EL (cell line): ENCODE measurements around the gene DRD4.

Source experiments
- DNase-seq: peaks from one replicate; pipeline ENCODE4 v3.0.0-alpha.2; 2016

Gene DRD4

DNA sequence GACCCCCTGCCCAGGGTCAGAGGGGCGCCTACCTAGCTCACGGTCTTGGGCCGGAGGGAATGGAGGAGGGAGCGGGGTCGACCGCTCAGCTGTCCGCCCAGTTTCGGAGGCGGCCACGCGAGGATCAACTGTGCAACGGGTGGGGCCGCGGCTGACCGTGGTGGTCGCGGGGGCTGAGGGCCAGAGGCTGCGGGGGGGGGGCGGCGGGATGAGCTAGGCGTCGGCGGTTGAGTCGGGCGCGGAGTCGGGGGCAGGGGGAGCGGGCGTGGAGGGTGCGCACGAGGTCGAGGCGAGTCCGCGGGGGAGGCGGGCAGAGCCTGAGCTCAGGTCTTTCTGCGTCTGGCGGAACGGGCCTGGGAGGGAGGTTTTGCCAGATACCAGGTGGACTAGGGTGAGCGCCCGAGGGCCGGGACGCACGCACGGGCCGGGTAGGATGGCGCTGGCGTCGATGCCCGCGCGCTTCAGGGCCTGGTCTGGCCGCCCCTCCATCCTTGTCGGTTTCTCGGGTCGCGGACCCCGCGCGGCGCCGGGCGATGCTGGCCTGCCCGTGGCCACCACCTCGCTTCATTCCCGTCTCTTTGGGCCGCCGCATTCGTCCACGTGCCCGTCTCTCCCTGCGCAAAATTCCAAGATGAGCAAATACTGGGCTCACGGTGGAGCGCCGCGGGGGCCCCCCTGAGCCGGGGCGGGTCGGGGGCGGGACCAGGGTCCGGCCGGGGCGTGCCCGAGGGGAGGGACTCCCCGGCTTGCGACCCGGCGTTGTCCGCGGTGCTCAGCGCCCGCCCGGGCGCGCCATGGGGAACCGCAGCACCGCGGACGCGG, at the start of gene DRD4:
DRD4 (plus strand) TSS at position 759 of the 822 bp plus-strand sequence; CDS start at position 795, 36 bp downstream.
- DNase-seq, result peak; percentile 36

- no peak for DNase-seq
Measured at GRCh38 chr11:587546-587945, 49.5 kb upstream of the DRD4 start.

GRCh38 chr11:587978-588380, 49.1 kb upstream of the DRD4 start:
- peak; percentile 79 for DNase-seq

DNA sequence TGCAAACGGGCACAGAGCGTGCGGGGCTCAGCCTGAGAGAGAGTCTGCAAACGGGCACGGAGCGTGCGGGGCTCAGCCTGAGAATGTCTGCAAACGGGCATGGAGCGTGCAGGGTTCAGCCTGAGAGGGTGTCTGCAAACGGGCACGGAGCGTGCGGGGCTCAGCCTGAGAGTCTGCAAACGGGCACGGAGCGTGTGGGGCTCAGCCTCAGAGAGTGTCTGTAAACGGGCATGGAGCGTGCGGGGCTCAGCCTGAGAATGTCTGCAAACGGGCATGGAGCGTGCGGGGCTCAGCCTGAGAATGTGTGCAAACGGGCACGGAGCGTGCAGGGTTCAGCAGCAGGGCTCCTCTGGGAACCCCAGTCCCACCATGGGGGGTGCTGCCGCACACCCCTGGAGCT, 47.3 kb upstream of the DRD4 start:
- no peak for DNase-seq

GRCh38 chr11:590997-591396, 46.1 kb upstream of the DRD4 start:
- no peak for DNase-seq

DNA sequence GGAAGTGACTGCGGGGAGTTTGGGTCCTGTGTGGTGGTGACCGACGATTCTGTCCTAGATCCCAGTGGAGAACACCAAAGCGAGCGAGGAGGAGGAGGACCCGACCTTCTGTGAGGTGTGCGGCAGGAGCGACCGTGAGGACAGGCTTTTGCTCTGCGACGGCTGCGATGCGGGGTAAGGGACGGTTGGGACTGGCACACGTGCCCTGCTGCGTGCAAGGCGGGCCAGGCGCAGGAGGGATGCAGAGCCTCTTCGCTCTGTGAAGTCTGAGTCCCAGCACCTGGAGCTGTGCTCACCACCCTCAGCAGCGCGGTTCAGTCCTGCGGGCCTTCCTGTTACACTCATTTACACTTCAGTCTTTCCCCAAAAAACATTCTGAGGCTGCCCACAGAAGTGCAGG, 44.6 kb upstream of the DRD4 start:
- DNase-seq, result no peak

DNA sequence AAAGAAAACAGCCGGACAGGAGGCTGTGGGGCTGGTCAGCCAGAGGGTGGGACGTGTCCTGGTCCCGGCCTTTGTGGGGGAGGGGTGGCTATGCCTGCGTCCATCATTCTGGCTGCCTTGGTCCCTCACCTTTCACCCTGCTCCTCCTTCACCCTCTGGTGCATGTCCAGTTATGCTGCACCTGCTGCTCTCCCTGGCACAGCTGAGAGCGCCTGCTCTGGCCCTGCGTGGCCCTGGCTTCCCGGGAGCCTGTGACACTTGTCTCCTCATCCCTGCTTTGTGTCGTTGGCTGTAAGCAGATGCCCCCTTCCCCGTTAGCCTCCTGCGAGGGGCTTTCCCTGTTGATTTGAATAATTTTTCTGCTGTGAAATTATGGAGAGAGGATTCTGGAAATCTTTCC, 44.2 kb upstream of the DRD4 start:
- no peak for DNase-seq

- DNase-seq, result no peak
Measured at GRCh38 chr11:593347-593746, 43.7 kb upstream of the DRD4 start.

GRCh38 chr11:595400-595799, 41.7 kb upstream of the DRD4 start:
- no peak for DNase-seq

GRCh38 chr11:596374-596773, 40.7 kb upstream of the DRD4 start:
- no peak for DNase-seq

- no peak for DNase-seq
Measured at GRCh38 chr11:597166-597725, 39.8 kb upstream of the DRD4 start.

DNA sequence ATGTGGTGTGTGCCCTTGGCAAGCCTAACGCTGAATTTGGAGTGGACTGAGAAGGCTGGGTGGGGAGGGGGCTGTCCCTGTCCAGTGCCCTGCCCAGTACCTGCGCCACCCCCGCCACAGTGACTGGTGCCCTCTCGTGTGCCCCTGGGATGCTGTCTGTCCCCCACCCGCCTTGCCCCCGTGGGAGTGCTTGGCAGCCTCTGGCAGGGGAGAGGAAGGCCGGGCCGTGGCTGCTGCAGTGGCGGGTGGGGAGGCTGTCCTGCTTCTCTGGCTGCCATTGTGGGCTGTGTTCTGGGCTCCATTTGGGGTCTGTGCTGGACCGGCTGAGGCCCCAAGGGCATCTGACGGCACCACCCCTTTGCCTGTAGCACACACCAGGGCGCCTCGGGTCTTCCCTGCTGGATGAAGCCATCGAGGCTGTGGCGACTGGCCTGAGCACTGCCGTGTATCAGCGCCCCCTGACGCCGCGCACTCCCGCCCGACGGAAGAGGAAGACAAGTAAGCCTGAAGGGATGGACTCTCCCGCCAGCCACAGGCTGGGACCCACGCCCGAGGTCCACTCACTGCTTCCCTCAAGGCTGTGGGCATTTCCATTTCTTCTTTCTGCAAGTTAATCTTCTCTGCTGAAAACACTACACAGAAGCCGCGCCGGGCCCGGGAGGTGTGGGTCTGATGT, 38.9 kb upstream of the DRD4 start:
- no peak for DNase-seq

DNA sequence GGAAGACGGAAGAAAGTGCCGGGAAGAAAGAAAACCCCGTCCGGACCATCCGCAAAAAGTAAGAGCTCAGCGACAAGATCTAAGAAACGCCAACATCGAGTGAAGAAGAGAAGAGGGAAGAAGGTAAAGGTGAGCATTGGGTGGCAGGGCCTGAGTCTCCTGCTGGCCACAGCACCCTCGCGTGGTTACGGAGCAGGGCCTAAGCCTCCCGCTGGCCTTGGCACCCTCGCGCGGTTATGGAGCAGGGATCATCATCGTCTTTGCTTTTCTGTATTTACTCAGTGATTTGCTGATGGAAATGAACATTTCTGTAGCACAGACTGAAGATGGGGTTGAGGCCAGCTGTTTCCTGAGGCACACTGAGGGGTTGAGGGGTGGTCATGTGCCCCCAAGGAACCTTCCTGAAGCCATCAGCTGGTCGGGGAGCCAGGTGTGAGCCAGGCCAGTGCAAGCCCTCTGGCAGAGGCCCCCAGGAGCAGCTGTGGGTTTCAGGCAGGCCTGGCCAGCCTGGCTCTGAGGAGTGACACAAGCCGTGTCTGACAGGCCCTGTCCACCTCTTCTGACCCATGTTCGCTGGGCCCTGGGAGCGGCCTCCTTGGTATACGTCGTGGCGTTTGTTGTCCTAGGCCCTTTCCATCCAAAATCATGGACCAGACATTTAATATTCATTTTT, 35.4 kb upstream of the DRD4 start:
- DNase-seq, result no peak

GRCh38 chr11:603154-603553, 33.9 kb upstream of the DRD4 start:
- DNase-seq, result no peak

DNA sequence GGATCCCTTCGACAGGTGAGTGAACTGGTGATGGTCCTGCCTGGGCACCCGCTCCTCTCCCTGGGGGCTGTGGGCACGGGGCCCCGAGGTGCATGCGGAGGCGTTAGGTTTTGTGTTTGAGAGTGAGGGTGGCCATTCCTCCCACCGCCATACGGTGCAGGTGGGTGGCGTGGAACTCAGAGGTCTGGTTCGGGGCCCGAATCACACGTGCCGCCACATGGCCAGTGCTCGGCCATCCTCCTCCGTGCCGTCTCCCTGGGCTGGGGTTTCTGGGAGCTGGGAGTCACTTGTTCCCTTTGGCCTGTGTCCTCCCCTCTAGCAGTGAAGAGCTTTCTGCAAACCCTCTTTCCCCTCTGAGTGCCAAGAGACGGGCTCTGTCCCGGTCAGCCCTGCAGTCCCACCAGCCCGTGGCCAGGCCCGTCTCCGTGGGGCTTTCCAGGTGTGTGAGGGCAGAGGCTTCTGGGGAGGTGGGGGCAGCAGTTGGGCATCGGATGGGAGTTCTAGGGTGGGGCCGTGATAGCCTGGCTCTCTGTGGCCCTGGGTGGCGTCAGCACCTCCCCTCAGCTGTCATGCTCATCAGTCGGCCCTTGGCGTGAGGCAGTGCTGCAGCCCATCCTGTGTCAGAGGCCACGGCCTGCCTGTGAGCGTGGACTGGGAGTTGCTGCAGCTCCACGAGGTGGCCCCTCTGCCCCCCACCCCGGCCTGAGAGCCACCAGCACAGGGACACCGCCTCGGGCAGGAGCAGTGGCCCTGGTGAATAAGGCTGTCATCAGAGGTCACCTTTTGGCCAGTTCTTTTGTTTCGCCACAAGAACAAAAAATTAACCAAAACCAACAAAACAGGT, 31.6 kb upstream of the DRD4 start:
- DNase-seq, result no peak

- DNase-seq, result no peak
Measured at GRCh38 chr11:606245-606644, 30.8 kb upstream of the DRD4 start.

GRCh38 chr11:607020-607780, 29.9 kb upstream of the DRD4 start:
- DNase-seq, result no peak

DNA sequence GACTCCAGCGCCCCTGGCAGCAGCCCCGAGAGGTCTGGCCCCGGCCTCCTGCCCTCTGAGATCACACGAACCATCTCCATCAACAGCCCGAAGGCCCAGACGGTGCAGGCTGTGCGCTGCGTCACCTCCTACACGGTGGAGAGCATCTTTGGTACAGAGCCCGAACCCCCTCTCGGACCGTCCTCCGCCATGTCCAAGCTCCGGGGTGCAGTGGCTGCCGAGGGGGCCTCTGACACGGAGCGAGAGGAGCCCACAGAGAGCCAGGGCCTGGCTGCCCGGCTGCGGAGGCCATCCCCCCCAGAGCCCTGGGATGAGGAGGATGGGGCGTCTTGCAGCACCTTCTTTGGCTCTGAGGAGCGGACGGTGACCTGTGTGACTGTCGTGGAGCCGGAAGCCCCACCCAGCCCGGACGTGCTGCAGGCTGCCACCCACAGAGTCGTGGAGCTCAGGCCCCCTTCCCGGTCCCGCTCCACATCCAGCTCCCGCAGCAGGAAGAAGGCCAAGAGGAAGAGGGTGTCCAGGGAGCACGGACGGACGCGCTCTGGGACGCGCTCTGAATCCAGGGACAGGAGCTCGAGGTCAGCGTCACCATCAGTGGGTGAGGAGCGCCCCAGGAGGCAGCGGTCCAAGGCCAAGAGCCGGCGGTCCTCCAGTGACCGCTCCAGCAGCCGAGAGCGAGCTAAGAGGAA, 29.0 kb upstream of the DRD4 start:
- DNase-seq, result no peak

DNA sequence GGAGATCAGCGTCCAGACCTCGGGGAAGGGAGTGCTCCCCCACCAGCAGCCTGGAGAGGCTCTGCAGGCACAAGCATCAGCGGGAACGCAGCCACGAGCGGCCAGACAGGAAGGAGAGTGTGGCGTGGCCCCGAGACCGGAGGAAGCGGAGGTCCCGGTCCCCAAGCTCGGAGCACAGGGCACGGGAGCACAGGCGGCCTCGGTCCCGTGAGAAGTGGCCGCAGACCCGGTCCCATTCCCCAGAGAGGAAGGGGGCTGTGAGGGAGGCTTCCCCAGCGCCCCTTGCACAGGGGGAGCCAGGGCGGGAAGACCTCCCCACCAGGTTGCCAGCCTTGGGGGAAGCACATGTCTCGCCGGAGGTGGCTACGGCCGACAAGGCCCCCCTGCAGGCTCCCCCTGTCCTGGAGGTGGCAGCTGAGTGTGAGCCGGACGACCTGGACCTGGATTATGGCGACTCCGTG, 28.2 kb upstream of the DRD4 start:
- no peak for DNase-seq

DNA sequence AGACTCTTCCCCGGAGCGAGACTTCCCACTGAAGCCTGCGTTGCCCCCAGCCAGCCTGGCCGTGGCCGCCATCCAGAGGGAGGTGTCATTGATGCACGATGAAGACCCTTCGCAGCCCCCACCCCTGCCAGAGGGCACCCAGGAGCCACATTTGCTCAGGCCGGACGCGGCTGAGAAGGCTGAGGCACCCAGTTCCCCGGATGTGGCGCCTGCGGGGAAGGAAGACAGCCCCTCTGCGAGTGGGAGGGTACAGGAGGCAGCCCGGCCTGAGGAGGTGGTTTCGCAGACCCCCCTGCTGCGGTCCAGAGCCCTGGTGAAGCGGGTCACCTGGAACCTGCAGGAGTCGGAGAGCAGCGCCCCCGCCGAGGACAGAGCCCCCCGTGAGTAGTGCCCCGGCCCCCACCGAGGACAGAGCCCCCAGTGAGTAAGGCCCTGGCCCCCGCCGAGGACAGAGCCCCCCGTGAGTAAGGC, 27.7 kb upstream of the DRD4 start:
- DNase-seq, result no peak
